Amygdala (tissue), 56 donors: ENCODE results near the gene ANKRD55.
"Not testable (repeated sequence)": the region's sequence is repeated elsewhere in the genome, so short reads cannot be mapped to it uniquely, and the experiment has no call there.

Experiments used
- DNase-seq, 56 donors: peaks; one replicate each; lab custom pipeline; 2025; lab: John Stamatoyannopoulos, UW

The ANKRD55 gene

DNA sequence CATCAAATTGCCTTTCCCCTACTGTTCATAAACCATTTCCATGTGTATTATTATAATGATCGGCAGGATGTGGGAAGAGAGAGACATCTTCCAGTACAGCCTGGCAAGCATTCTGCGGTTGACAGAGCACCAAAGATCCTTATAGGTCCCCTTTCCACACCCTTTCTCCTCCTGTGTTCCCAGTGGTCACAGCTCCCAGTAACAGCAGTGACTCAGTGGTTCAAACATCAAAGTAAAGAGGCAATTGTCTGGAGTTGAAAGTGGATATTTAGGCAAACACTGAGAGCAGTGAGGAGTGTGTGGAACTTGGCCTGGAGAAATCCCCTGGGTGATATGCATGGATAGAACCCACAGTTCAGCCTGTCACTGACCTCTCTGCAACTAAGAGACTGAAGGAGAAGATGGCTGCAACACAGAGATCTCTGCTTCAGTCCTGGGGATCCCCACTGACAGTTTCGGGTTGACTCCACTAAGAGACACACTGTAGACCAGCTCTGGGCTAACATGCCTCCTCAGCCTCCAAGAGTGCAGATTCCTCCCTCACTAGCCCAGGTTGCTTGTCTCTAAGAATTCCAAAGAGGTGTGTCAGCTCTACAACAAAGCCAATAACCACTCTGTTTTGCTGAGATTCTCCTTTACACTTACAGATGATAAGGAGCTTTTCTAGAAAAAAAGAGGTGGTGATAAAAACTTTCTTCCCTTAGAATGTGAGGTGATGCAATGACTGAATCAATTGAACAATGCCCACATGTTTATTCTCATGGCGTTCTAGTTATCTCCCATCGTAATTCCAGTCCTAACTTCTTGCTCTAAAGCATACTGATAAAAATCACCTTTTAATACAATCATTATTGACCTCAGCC is 143.9 kb downstream of the ANKRD55 start:
- no peak for DNase-seq

DNA sequence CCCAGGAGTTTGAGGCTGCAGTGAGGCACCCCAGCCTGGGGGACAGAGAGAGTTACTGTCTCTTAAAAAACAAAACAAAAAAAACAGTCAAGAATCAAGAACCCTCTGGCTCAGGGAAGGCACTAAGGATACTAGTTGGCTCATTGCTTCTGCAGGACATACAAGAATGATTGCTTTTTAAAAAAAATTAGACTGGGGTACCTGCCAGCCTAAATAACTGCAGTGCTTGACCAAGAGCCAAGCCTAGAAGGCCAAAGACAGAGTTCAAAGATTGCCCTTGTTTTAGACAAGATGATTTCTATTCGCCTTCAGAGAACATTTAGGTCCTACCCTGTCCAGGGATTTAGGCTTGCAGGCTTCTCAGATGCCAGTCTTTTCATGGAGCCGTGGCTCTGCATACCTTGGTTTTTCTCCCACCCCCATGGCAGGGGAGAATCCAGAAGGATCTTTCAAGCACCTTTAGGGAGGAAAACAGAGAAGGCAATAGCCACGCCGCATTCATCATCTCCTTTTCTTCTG is 144.6 kb downstream of the ANKRD55 start:
- no peak for DNase-seq

DNA sequence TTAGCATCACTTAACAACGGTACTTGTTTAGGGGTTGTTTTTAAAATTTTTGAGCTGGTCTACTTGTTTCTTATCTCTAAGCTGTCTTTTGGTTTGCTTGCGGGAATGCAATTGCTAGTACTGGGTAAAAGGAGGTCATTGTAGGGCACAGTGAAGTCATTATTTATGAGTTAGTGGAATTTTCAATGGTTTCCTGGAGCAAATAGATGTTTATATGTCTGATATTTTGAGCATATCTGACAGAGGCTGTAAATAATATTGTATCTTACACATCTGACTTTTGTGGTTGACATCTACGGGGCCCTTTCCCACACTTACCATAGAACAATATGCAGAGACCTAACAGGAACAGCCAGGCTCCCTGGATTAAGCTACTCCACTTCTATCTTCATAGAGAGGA is 147.9 kb downstream of the ANKRD55 start:
- no peak for DNase-seq

- DNase-seq, result no peak
Measured at GRCh38 chr5:56083286-56083854, 149.8 kb downstream of the ANKRD55 start.

DNA sequence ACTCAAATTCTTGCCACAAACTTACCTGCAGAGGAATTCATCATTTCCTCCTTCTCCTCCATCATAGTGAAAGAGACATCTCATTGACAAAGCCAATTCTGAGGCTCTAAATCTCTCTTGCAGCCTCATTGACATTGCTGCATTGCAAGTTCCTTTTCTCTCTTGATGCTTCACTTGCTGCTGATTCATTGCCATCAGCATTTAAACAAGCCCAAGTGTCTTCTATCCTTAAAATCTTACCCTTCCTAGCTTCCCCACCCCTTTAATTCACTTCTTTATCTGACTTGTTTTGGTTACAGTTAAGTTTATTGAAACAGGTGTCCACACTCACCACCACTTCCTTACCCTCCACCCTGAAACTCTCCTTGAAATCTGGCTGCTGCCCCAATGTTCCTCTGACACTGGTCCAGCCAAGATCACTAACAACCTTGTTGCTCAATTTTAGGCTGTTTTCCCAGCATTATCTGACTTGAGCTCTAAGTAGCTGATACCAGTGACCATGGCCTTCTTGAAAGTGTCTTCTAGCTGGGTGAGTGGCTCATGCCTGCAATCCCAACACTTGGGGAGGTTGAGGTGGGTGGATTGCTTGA is 152.0 kb downstream of the ANKRD55 start:
- DNase-seq, result not testable (repeated sequence)

DNA sequence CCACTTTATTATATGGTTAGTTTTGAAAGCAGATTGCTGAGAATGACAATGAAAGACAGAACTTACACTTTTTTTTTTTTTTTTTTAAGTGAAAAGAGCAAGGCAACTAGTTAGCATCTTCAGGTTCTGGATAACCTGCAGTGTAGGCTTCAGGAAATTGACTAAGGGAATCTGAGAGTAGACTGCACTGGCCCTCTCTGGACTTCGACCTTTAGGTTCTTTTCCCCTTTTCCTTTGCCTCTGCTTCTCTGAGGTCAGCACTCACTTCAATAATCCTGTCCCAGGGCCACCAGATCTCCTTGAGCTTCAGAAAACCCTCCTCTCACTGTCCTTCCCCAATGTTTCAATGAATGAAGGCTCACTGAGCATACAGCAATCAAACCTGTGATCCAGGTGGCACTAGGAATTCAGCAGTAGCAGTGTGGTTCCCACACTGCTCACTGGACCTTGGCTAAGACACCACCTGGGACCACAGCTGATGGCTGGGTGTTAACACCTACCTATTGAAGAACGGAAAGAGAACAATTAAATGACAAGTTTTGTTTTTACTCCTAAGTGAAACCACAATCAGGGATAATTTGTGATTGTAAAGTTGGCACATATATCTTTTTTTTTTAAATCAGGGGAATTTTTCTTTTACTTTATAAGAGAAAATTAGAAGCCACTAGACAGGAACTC is 152.6 kb downstream of the ANKRD55 start:
- no peak for DNase-seq

DNA sequence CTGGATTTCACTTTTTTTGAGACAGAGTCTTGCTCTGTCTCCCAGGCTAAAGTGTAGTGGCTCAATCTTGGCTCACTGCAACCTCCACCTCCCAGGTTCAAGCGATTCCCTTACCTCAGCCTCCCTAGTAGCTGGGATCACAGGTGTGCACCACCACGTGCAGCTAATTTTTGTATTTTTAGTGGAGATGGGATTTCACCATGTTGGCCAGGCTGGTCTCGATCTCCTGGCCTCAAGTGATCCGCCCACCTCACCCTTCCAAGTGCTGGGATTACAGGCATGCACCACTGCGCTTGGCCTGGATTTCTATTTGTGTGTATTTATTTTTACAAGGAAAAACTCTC is 154.0 kb downstream of the ANKRD55 start:
- DNase-seq, result not testable (repeated sequence)

DNA sequence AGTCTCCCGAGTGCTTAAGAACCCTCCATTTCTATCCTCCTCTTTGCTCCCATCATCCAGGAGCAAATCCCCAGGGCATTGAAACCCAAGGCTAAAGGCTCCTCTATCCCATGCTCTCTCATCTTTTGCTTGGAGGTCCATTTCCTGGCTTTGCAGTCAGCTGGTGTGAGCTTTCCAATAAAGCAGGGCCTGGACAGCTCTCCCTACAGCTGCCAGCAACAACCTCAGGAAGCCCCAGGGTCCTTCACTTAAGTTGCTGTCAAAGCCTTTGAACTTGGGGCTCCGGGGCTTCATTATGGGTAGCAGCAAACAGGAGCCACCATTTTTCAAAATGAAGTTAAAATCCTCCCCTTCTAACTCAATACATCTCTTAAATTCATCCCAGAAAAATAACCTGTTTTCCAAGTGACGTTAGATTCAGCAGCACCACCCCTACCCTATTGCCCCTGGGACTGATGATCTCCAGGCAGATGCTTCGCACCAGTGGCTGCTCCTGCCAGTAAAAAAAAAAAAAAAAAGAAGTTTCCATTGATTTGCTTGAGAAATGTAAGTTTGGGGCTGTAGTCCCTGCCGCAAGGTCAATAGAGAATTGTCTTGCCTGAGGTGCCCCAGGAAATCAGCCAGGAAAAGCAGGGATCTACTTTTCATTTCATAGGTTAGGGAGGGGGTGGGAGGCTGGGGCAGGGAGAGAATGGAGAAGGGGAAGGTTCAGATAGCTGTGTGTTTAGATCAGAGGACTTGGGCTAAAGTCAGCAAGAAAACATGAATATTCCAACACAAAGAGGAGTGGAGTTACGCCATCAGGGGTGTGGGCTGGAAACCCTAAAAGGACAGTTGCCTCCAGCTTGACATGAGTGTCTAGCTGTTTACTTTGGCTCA is 154.6 kb downstream of the ANKRD55 start:
- DNase-seq, result no peak

DNA sequence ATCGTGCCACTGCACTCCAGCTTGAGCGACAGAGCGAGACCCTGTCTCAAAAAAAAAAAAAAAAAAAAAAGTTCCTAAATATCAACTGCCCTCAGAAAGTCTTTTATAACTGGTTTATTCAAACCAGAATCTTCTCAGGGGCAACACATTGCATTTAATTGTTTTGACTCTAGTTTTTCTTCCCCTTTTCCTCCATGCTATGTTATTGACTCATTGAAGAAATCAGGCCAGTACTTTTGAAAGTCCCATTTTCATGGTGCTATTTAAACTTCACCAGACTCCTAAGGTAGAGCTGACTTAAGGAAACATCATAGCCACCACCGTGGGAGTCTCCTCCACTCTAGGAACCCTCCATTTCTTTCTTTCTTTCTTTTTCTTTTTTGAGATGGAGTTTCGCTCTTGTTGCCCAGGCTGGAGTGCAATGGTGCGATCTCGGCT is 155.3 kb downstream of the ANKRD55 start:
- no peak for DNase-seq

GRCh38 chr5:56076486-56076885 is 156.6 kb downstream of the ANKRD55 start:
- no peak for DNase-seq

GRCh38 chr5:56075361-56075760 is 157.8 kb downstream of the ANKRD55 start:
- no peak for DNase-seq

- no peak for DNase-seq
Measured at GRCh38 chr5:56072863-56073766, 160.0 kb downstream of the ANKRD55 start.

DNA sequence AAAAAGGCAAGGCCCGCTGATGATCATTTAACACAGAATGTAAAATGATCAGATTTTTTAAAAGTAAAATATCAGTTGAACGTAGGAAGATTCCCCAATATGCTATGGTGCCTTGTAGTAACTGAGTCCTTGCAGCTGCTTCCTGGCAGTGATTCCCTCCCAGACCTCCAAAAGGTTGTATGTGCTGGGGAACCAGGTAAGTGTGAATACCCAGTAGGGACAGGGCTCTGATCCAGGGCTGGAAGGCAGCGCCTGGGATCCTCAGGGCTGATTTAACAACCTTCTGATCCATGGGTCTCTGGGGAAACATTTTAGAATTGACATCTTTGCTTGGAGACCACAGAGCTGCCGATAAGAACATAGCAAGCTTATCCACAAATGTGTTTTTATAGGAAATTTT is 161.7 kb downstream of the ANKRD55 start:
- DNase-seq, result no peak

DNA sequence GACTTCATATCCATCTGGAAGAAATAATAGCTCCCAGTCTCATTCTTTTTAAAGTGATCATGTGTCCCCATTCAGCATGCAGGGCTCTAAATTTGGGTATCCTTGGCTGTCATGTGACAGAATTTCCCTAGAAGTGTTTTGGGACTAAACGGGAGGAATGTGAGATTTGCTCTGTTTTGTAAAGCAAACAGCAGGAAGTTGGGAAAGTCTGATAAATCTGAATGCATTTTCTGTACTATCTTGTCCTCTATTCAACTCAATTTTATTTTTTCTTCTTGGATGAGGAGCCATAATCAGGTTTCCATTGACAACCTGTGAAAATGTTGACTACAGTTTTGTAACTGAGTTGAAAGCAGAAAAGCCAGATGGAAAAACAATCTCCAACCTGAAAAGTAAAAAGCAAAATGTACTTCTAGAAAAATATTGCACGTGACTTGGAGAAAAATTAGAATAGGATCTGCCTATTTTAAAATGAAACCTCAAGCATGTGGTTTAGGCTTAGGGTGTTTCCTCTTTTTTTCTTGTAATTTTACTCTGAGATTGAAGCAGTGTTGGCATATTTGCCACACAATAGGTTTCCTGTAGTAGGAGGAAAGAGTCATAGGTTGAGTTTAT is 162.2 kb downstream of the ANKRD55 start:
- no peak for DNase-seq

- no peak for DNase-seq
Measured at GRCh38 chr5:56069652-56070226, 163.4 kb downstream of the ANKRD55 start.

DNA sequence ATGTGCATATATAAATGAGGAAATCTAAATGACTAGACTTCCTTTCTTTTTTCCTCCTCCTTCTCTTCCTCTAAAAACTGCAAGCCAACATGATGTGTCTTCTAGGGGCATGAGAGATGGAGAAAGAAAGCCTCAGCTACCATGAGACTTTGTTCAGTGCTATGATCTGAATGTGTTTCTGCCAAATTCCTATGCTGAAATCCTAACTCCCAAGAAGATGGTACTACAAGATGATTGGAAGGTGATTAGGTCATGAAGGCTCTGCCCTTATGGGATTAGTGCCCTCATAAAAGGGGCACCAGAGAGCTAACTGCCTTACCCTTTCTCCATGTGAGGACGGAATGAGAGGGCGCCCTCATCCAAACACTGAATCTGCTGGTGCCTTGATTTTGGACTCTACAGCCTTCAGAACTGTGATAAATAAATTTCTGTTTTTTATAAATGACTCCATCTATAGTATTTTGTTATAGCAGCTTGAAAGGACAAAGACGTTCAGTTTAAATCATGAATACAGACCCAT is 166.1 kb downstream of the ANKRD55 start:
- no peak for DNase-seq

GRCh38 chr5:56064984-56065383 is 168.1 kb downstream of the ANKRD55 start:
- DNase-seq, result no peak
